Measurements from ENCODE around the gene MICOS13. TPM values are rescaled to one million over a fixed set of nuclear protein-coding genes. Genes with fewer than 3 reads are reported as not detected.

Gene MICOS13
- polyA plus RNA-seq, 3 donors, result 26.1 to 53.3 (median 45.5) TPM

- no peak for DNase-seq (ENCODE audit: extremely low read depth in 1 of 11, low read depth in 9 of 11, low spot score in 4 of 11)
Measured at GRCh38 chr19:5646703-5647102, 33.6 kb downstream of the MICOS13 start.

- no peak for DNase-seq (ENCODE audit: extremely low read depth in 1 of 11, low read depth in 9 of 11, low spot score in 4 of 11)
Measured at GRCh38 chr19:5645409-5645808, 34.9 kb downstream of the MICOS13 start.

- no peak for DNase-seq (ENCODE audit: extremely low read depth in 1 of 11, low read depth in 9 of 11, low spot score in 4 of 11)
Measured at GRCh38 chr19:5644037-5644436, 36.3 kb downstream of the MICOS13 start.

GRCh38 chr19:5643060-5643459 is 37.3 kb downstream of the MICOS13 start:
- DNase-seq (ENCODE audit: extremely low read depth in 1 of 11, low read depth in 9 of 11, low spot score in 4 of 11), result no peak

- no peak for DNase-seq (ENCODE audit: extremely low read depth in 1 of 11, low read depth in 9 of 11, low spot score in 4 of 11)
Measured at GRCh38 chr19:5642204-5642603, 38.1 kb downstream of the MICOS13 start.

- no peak for DNase-seq (ENCODE audit: extremely low read depth in 1 of 11, low read depth in 9 of 11, low spot score in 4 of 11)
Measured at GRCh38 chr19:5641171-5641570, 39.1 kb downstream of the MICOS13 start.

GRCh38 chr19:5637971-5638370 is 42.3 kb downstream of the MICOS13 start:
- no peak for DNase-seq (ENCODE audit: extremely low read depth in 1 of 11, low read depth in 9 of 11, low spot score in 4 of 11)

GRCh38 chr19:5635427-5635826 is 44.9 kb downstream of the MICOS13 start:
- no peak for DNase-seq (ENCODE audit: extremely low read depth in 1 of 11, low read depth in 9 of 11, low spot score in 4 of 11)

GRCh38 chr19:5632657-5633056 is 47.7 kb downstream of the MICOS13 start:
- DNase-seq (ENCODE audit: extremely low read depth in 1 of 11, low read depth in 9 of 11, low spot score in 4 of 11), result no peak

- no peak for DNase-seq (ENCODE audit: extremely low read depth in 1 of 11, low read depth in 9 of 11, low spot score in 4 of 11)
Measured at GRCh38 chr19:5632241-5632612, 48.1 kb downstream of the MICOS13 start.

GRCh38 chr19:5631567-5632240 is 48.6 kb downstream of the MICOS13 start:
- no peak for DNase-seq (ENCODE audit: extremely low read depth in 1 of 11, low read depth in 9 of 11, low spot score in 4 of 11)

- DNase-seq (ENCODE audit: extremely low read depth in 1 of 11, low read depth in 9 of 11, low spot score in 4 of 11), result no peak
Measured at GRCh38 chr19:5628919-5629481, 51.3 kb downstream of the MICOS13 start.

GRCh38 chr19:5628461-5628860 is 51.9 kb downstream of the MICOS13 start:
- DNase-seq (ENCODE audit: extremely low read depth in 1 of 11, low read depth in 9 of 11, low spot score in 4 of 11), result no peak

Other genes starting within 250 kb of the MICOS13 start
- gene ZNRF4, start 225.1 kb downstream of the MICOS13 start, polyA plus RNA-seq (ENCODE audit: insufficient read length in 3 of 3), result not detected
- gene TINCR, start 112.6 kb downstream of the MICOS13 start, polyA plus RNA-seq (ENCODE audit: insufficient read length in 3 of 3), result 1 to 10 TPM in 1 of 3 donors, under 1 TPM in 2; 0.49 to 1.0 (median 0.65) TPM
- 100 to 1,000 TPM in 1 of 3 donors, 10 to 100 TPM in 2; 77.7 to 108 (median 84.4) TPM for gene SAFB2, start 57.7 kb downstream of the MICOS13 start, polyA plus RNA-seq (ENCODE audit: insufficient read length in 3 of 3)
- gene SAFB, start 57.4 kb downstream of the MICOS13 start, polyA plus RNA-seq (ENCODE audit: insufficient read length in 3 of 3), result 100 to 1,000 TPM; 152 to 176 (median 154) TPM
- gene HSD11B1L, start 511 bp upstream of the MICOS13 start, polyA plus RNA-seq (ENCODE audit: insufficient read length in 3 of 3), result 10 to 100 TPM in 2 of 3 donors, 1 to 10 TPM in 1; 8.2 to 14.0 (median 12.0) TPM
- 1,000 to 10,000 TPM in 1 of 3 donors, 100 to 1,000 TPM in 2; 596 to 1,019 (median 781) TPM for gene RPL36, start 9.8 kb upstream of the MICOS13 start, polyA plus RNA-seq (ENCODE audit: insufficient read length in 3 of 3)
- gene LONP1, start 39.6 kb upstream of the MICOS13 start, polyA plus RNA-seq (ENCODE audit: insufficient read length in 3 of 3), result 10 to 100 TPM; 44.3 to 75.0 (median 68.9) TPM
- not detected for gene CATSPERD, start 40.1 kb upstream of the MICOS13 start, polyA plus RNA-seq (ENCODE audit: insufficient read length in 3 of 3)
- gene PRR22, start 104.2 kb upstream of the MICOS13 start, polyA plus RNA-seq (ENCODE audit: insufficient read length in 3 of 3), result 1 to 10 TPM; 2.4 to 5.0 (median 2.5) TPM
- 10 to 100 TPM; 21.2 to 35.0 (median 31.2) TPM for gene DUS3L, start 110.6 kb upstream of the MICOS13 start, polyA plus RNA-seq (ENCODE audit: insufficient read length in 3 of 3)
- 1 to 10 TPM; 2.3 to 3.8 (median 3.6) TPM for gene NRTN, start 124.6 kb upstream of the MICOS13 start, polyA plus RNA-seq (ENCODE audit: insufficient read length in 3 of 3)
- gene FUT6, start 159.2 kb upstream of the MICOS13 start, polyA plus RNA-seq (ENCODE audit: insufficient read length in 3 of 3), result 10 to 100 TPM; 10.4 to 20.7 (median 14.1) TPM
- gene FUT3, start 170.9 kb upstream of the MICOS13 start, polyA plus RNA-seq (ENCODE audit: insufficient read length in 3 of 3), result 1 to 10 TPM in 1 of 3 donors, under 1 TPM in 2; 0.40 to 1.9 (median 0.89) TPM
- under 1 TPM in 2 of 3 donors, not detected in 1; 0.06 to 0.17 TPM for gene FUT5, start 190.0 kb upstream of the MICOS13 start, polyA plus RNA-seq (ENCODE audit: insufficient read length in 3 of 3)
- 100 to 1,000 TPM; 130 to 197 (median 179) TPM for gene NDUFA11, start 223.3 kb upstream of the MICOS13 start, polyA plus RNA-seq (ENCODE audit: insufficient read length in 3 of 3)
- gene VMAC, start 224.4 kb upstream of the MICOS13 start, polyA plus RNA-seq (ENCODE audit: insufficient read length in 3 of 3), result 10 to 100 TPM in 1 of 3 donors, 1 to 10 TPM in 2; 5.7 to 10.9 (median 5.9) TPM
- 10 to 100 TPM; 16.6 to 43.9 (median 29.6) TPM for gene CAPS, start 233.7 kb upstream of the MICOS13 start, polyA plus RNA-seq (ENCODE audit: insufficient read length in 3 of 3)

Data from renal cortex interstitium (tissue), 11 donors.